ENCODE data around the gene FTO. TPM values are rescaled to one million over a fixed set of nuclear protein-coding genes. Genes with fewer than 3 reads are reported as not detected.

FTO gene
- total and polyA plus RNA-seq, 3 donors from 2014 or later: 32.4 to 64.7 (median 50.3) TPM

- no peak overlapping the region for H3K27ac ChIP-seq
Measured at GRCh38 chr16:53769185-53769584, 65.2 kb downstream of the FTO start.

GRCh38 chr16:53769787-53770186, 65.8 kb downstream of the FTO start:
- H3K27me3 ChIP-seq: no peaks in the 10 kb centered on the region
- no peak overlapping the region for H3K27ac ChIP-seq
- TF ChIP-seq CTCF (IDR thresholded peaks at IDR 0.05) (no peak), POLR2A (IDR thresholded peaks at IDR 0.05) (no peak)
- DNase-seq: no peak
- intact Hi-C loops (cut with DNase I; ENCODE audit: low total_unique reads): no loop called here
- H3K4me1 ChIP-seq: peaks cover 8% of the 10 kb centered on the region
- no peaks in the 10 kb centered on the region for H3K36me3 ChIP-seq (ENCODE audit: low read depth, missing control alignments)
- H3K4me3 ChIP-seq: no peak overlapping the region
- no peaks in the 10 kb centered on the region for H3K9me3 ChIP-seq

More at GRCh38 chr16:53769185-53769584, 65.2 kb downstream of the FTO start:
- Histone ChIP-seq H3K36me3 (ENCODE audit: low read depth, missing control alignments) (no peaks in the 10 kb centered on the region), H3K4me3 (no peak overlapping the region), H3K9me3 (no peaks in the 10 kb centered on the region), H3K27me3 (no peaks in the 10 kb centered on the region), H3K4me1 (peaks cover 8% of the 10 kb centered on the region)
- WGBS, 2 donors: 82 to 89% methylated on average over 4 of the region's 4 CpGs
- TF ChIP-seq CTCF (IDR thresholded peaks at IDR 0.05) (no peak), POLR2A (IDR thresholded peaks at IDR 0.05) (no peak)
- intact Hi-C loops (cut with DNase I; ENCODE audit: low total_unique reads): no loop called here
- no peak for DNase-seq

- H3K27ac ChIP-seq: no peak overlapping the region
- intact Hi-C loops (cut with DNase I; ENCODE audit: low total_unique reads): no loop called here
- peaks cover 8% of the 10 kb centered on the region for H3K4me1 ChIP-seq
- WGBS, 2 donors: 76 to 91% methylated on average over 4 of the region's 4 CpGs
- H3K9me3 ChIP-seq: no peaks in the 10 kb centered on the region
- no peak for DNase-seq
- H3K36me3 ChIP-seq (ENCODE audit: low read depth, missing control alignments): no peaks in the 10 kb centered on the region
- H3K27me3 ChIP-seq: no peaks in the 10 kb centered on the region
- no peak overlapping the region for H3K4me3 ChIP-seq
- TF ChIP-seq POLR2A (IDR thresholded peaks at IDR 0.05): no peak
- TF ChIP-seq CTCF (IDR thresholded peaks at IDR 0.05): no peak
Measured at GRCh38 chr16:53770641-53771040, 66.7 kb downstream of the FTO start.

- H3K4me1 ChIP-seq: peaks cover 11% of the 10 kb centered on the region
Measured at GRCh38 chr16:53771655-53772497, 67.9 kb downstream of the FTO start.

More at GRCh38 chr16:53771655-53772497, 67.9 kb downstream of the FTO start:
- no peaks in the 10 kb centered on the region for H3K27me3 ChIP-seq
- intact Hi-C loops (cut with DNase I; ENCODE audit: low total_unique reads): no loop called here
- DNase-seq: no peak
- H3K36me3 ChIP-seq (ENCODE audit: low read depth, missing control alignments): no peaks in the 10 kb centered on the region
- TF ChIP-seq POLR2A (IDR thresholded peaks at IDR 0.05) (no peak), CTCF (IDR thresholded peaks at IDR 0.05) (no peak)
- H3K4me3 ChIP-seq: no peak overlapping the region
- H3K27ac ChIP-seq: no peak overlapping the region
- 72 to 76% methylated on average over 9 of the region's 9 CpGs for WGBS, 2 donors
- H3K9me3 ChIP-seq: no peaks in the 10 kb centered on the region

All from testis (tissue), 3 donors.